Hepatocyte (in vitro differentiated cells): Measurements from ENCODE around the gene RAB9A.

Source experiments
- EZH2 ChIP-seq: fragments of 200-600 bp; sonication (generic); IDR thresholded peaks from 2 replicates; pipeline ENCODE4 v1.6.1; 2016; ENCODE audit warnings: antibody characterized with exemption, mild to moderate bottlenecking, borderline replicate concordance
- TF ChIP-seq, protein P1 (sequence below): fragments of 200-600 bp; sonication (generic); IDR thresholded peaks from 2 replicates; pipeline ENCODE4 v1.5.1; 2016; ENCODE audit warnings: antibody characterized with exemption, mild to moderate bottlenecking; ENCODE audit not compliant: poor library complexity

DNA sequence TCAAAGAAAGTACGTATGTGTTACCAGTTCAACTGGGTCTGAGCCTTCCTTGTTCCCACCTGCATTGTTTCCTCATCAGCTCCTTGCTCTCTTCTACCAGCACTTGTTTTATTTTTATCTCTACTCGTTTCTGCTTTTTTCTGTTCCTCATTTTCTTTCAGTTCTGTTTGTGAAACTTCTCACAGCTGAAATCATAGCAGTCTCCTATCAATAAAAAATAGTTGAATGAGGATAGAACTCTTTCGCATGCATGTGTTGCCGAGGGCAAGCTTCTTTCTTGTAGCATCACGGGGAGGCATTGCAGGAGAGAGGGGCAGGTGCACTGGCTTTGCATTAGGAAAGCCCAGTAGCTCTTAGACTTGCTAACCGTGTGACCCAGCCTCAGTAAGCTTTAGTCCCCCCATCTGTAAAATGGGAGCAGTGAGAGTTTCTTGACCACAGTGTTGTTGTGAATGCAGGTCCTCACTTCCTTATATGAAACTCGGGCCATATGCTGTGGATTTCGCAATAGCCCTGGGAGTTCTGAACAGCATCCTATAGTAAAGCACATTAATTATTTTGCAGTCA is 70.3 kb downstream of the RAB9A start:
- TF ChIP-seq, protein P1, sequence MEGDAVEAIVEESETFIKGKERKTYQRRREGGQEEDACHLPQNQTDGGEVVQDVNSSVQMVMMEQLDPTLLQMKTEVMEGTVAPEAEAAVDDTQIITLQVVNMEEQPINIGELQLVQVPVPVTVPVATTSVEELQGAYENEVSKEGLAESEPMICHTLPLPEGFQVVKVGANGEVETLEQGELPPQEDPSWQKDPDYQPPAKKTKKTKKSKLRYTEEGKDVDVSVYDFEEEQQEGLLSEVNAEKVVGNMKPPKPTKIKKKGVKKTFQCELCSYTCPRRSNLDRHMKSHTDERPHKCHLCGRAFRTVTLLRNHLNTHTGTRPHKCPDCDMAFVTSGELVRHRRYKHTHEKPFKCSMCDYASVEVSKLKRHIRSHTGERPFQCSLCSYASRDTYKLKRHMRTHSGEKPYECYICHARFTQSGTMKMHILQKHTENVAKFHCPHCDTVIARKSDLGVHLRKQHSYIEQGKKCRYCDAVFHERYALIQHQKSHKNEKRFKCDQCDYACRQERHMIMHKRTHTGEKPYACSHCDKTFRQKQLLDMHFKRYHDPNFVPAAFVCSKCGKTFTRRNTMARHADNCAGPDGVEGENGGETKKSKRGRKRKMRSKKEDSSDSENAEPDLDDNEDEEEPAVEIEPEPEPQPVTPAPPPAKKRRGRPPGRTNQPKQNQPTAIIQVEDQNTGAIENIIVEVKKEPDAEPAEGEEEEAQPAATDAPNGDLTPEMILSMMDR = no peak
- no peak for TF ChIP-seq EZH2
